Transverse colon (tissue), 4 donors: ENCODE measurements around the gene WFDC13.

Source experiments
- POLR2AphosphoS5 ChIP-seq, 3 donors: sonication (generic); formaldehyde crosslinking; IDR thresholded peaks; one replicate each; pipeline ENCODE4 v1.6.1; 2016; ENCODE audit warnings: antibody characterized with exemption in 3 of 3
- TF ChIP-seq, protein P1 (sequence below), 5 experiments: fragments of 200-600 bp in 3 of 5; fragments of 450-650 bp in 2 of 5; sonication (generic) in 3 of 5; IDR thresholded peaks; 1 replicate in 2 of 5; 2 replicates in 3 of 5; pipeline ENCODE4 v1.5.1; 2016 to 2017; ENCODE audit warnings: antibody characterized with exemption in 5 of 5, inconsistent platforms in 3 of 5, mild to moderate bottlenecking in 2 of 5, moderate library complexity in 1 of 5

DNA sequence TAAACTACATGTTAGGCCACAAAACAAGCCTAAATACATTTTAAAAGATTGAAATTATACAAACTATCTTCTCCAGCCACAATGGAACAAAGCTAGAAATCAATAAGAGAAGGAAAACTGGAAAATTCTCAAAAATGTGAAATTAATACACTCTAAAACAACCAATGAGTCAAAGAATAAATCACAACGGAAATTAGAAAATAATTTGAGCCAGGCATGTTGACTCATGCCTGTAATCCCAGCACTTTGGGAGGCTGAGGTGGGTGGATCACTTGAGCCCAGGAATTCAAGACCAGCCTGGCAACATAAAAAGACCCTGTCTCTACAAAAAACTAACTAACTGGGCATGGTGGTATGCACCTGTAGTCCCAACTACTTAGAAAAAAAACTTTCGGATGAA lies 6.3 kb upstream of the WFDC13 start:
- TF ChIP-seq, protein P1, sequence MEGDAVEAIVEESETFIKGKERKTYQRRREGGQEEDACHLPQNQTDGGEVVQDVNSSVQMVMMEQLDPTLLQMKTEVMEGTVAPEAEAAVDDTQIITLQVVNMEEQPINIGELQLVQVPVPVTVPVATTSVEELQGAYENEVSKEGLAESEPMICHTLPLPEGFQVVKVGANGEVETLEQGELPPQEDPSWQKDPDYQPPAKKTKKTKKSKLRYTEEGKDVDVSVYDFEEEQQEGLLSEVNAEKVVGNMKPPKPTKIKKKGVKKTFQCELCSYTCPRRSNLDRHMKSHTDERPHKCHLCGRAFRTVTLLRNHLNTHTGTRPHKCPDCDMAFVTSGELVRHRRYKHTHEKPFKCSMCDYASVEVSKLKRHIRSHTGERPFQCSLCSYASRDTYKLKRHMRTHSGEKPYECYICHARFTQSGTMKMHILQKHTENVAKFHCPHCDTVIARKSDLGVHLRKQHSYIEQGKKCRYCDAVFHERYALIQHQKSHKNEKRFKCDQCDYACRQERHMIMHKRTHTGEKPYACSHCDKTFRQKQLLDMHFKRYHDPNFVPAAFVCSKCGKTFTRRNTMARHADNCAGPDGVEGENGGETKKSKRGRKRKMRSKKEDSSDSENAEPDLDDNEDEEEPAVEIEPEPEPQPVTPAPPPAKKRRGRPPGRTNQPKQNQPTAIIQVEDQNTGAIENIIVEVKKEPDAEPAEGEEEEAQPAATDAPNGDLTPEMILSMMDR (IDR thresholded peaks at IDR 0.05), result no peak
- TF ChIP-seq POLR2AphosphoS5 (IDR thresholded peaks at IDR 0.05), result no peak
